Measurements from ENCODE around the gene EPS15.
A peak's percentile ranks its signal among the peaks of the same experiment; 100 is the strongest.
"Not testable (repeated sequence)": the region's sequence is repeated elsewhere in the genome, so short reads cannot be mapped to it uniquely, and the experiment has no call there.

Gene EPS15

DNA sequence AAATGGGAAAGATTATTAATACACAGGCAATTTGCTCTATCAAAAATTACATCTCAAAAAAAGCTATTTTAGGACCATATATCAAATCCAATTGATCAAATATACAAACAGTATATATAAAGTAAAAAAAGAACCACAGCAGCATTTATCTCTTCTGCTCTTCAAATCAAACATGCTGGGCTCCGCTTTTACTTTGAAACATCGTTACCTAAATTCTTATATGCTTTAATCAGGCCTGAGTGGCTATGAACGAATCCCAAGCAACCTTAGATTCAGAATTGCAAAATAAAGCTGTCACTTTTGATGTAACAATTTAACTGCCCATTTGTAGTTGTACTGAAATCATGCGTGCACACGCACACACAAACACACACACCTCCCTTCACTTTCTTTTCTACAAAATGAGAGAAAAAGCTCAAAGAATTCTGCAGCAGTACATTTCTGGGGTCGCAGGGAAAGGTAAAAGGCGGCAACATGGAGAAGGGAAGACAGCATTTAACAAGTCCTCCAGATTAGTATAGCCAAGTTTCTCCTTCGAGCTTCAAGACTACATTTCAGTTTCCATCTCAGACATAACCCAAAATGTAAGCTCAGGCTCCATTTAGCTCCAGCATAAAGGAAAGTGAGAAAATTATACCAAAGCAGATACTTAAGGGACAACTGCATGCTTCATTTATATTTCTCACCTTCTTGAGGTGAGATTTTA, 96.5 kb downstream of the EPS15 start:
- DNase-seq, result no peak

- no peak for DNase-seq
Measured at GRCh38 chr1:51421964-51422363, 97.1 kb downstream of the EPS15 start.

DNA sequence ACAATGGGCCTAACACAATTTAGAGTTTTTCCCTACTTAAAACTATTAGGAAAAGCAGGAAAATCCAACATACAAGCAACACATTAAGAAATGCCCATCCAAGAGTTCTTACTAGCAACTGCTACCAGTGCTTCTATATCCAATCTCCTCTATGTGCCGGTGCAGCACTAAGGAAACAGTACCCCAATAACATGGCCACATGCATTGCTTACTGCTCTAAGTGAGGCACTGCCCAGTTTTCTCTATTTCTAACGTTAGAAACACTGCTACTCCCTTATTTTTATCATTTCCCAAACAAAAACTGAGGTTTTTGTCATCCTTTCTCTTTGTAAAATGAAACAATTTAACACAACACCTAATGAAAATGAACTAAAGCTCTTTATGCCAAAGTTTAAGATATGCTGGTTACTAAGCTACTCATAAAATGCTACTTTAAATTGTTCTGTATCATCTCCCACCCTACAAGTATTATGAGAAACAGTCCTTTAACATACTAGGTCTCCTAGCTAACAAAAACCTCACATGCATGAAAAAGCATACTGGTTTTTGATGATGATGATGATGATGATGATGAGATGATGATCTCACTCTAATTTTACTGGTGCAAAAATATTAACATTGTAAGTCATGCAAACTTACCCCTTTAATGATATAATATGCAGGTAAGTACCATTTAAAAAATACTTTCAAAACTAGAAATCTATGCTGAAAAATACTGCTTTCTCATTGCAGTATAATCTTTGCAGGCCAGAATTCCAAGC, 98.0 kb downstream of the EPS15 start:
- no peak for DNase-seq

GRCh38 chr1:51418384-51418959, 100.6 kb downstream of the EPS15 start:
- DNase-seq, result no peak

DNA sequence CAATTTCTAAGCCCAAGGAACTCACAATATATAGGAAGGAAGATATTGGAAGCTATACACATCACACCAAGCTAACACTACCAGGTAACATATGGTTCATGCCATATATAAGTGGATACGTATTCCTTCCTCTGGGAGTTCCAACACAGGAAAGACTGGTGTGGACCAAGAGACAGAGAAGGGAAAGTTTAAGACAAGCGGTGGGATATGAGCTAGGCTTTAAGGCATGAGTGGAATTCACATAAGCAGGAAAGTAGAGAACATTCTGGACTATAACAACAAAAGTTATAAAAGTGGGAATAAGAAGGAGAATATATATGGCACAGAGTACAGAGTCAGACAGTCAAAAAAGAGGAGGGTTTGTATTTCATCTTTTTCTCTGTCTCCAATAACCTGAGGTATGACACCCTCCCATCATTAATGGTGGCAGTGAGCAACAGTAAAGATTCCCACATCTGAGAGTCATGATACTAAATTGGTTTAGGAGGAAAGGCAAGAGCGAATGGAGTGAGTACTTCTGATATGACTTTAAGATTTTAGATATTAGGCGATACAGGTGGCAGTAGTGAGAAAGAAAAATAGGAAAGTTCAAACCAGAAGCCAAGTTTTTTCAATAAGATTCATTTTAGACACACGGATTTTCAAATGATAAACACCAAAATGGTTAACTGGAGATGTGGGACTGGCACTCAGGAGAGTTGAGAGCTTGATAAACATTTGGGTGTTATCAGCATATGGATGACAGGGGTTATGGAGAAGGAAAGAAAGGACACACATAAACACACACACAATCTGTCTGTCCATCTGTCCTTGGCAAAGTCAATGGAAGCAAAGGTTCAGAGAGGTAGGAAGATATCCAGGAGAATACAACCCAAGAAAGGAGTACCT, 101.3 kb downstream of the EPS15 start:
- DNase-seq, result no peak

DNA sequence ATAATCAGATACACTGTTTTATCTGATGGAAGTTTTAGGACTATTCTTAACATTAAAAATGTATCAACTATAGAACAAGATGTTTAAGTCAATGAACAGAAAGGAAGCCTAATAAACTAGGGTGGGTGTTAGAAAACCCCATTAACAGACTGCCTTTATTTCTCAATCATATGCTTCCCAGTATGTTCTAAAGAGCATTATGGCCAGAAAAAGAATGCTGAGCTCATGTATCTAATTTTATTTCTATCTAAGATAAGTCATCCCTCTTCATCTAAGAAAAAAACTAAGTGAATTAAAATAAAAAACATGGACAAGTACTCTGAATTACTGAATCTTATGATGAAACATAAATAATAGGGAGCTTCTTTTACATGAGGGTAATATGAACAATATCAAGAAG, 102.2 kb downstream of the EPS15 start:
- DNase-seq, result no peak

- peak in 1 of 2 donors; percentile 7 for DNase-seq
Measured at GRCh38 chr1:51415963-51416362, 103.1 kb downstream of the EPS15 start.

DNA sequence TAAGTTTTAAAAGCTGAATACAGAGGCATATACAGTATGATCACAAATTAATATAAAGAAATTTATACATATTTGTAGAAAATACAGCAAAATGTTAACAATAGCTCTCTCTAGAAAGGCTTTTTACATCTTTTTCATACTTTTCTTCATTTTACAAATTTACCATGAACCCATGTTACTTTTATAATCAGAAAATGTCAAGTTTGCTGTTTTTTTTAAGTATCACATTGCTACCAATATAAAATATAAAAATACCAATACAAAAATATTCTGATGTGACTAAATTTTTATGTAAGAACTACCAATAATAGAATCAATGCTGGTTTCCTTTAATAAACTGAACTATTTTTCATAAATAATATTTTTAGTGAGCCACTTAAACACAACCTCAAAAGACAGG, 104.3 kb downstream of the EPS15 start:
- no peak for DNase-seq

- not testable (repeated sequence) for DNase-seq
Measured at GRCh38 chr1:51411820-51412219, 107.2 kb downstream of the EPS15 start.

DNA sequence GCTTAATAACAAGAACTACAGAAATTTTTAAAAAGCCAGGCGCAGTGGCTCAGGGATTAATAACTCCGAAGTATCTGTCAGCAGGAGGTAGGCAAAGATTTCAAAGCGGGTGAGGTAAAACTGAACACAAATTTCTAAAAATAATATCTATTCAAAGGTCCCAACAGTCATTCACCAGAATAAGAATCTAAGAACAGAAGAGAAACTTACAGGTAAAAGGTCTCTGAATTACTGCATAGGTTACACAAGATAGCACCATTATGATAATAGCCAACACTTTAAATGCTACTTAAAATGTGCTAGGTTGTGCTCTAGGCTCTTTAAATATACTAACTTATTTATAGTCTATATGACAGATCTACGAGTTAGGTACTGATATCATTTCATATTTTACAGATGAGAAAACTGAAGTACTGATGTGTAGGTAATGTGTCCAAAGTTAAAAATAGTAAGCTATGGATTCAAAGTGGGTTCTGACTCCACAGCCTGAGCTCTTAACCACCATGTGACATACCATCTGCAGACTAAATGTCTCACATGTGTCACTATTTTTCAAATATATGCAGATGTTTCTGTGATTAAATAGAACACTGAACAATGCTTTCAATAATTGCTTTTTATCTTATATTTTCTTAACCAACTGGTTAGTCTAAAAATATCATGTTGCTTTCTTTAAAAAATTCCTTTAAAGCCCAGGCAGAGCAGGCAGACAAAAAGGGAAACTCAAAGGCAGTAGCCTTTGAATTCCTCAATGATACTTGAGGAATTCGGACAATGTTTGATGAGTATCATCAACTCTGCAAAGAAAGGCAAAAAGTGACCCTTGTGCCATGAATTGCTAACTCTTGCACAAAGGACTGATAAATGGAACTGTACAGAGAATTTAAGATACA, 108.3 kb downstream of the EPS15 start:
- no peak for DNase-seq

GRCh38 chr1:51409755-51410541, 109.1 kb downstream of the EPS15 start:
- not testable (repeated sequence) for DNase-seq

GRCh38 chr1:51392241-51392640, 126.8 kb downstream of the EPS15 start:
- no peak for DNase-seq

GRCh38 chr1:51390641-51391040, 128.4 kb downstream of the EPS15 start:
- DNase-seq, result not testable (repeated sequence)

DNA sequence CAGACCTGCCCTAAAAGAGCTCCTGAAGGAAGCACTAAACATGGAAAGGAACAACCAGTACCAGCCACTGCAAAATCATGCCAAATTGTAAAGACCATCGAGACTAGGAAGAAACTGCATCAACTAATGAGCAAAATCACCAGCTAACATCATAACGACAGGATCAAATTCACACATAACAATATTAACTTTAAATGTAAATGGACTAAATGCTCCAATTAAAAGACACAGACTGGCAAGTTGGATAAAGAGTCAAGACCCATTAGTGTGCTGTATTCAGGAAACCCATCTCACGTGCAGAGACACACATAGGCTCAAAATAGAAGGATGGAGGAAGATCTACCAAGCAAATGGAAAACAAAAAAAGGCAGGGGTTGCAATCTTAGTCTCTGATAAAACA, 131.8 kb downstream of the EPS15 start:
- not testable (repeated sequence) for DNase-seq

GRCh38 chr1:51386259-51386658, 132.8 kb downstream of the EPS15 start:
- DNase-seq, result not testable (repeated sequence)

DNA sequence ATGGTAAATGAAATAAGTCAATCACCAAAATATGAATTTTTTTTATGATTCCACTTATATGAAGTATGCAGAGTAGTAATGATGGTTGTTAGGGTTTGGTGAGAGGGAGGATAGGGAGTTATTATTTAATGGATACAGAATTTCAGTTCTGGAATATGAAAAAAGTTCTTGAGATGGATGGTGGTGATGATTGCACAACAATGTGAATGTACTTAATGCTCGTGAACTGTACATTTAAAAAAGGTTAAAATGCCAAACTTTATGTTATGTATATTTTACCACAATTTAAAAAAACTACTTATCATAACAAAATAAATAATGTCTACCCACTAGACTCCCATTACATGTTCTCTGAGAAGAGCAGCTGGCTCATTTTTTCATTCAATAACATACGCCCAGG, 133.3 kb downstream of the EPS15 start:
- DNase-seq, result no peak

- DNase-seq, result no peak
Measured at GRCh38 chr1:51381964-51382363, 137.1 kb downstream of the EPS15 start.

DNA sequence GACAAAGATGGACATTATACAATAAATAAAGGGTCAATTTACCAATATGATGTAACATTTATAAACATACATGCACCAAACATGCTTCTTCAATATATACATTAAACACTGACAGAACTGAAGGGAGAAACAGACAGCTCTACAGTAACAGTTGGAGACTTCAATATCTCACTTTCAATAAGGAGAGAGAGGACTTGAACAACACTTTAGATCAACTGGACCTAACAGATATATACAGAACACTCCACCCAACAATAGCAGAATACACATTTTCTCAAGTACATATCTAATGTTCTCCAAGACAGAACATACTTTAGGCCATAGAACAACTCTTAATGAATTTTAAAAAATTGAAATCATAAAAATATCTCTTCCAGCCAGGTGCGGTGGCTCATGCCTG, 138.1 kb downstream of the EPS15 start:
- no peak for DNase-seq

DNA sequence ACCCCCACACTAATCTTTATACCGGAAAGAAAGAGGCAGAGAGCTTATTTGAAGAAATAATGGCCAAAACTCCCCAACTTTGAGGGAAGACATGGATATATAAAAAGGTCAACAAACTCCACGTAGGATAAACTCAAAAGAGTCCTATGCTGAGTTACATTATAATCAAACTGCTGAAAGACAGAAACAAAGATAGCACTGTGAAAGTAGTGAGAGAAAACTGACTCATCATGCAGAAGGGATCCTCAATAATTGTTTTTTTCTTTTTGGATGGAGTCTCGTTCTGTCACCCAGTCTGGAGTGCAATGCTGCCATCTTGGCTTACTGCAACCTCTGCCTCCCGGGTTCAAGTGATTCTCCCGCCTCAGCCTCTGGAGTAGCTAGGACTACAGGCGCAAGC, 140.2 kb downstream of the EPS15 start:
- no peak for DNase-seq

DNA sequence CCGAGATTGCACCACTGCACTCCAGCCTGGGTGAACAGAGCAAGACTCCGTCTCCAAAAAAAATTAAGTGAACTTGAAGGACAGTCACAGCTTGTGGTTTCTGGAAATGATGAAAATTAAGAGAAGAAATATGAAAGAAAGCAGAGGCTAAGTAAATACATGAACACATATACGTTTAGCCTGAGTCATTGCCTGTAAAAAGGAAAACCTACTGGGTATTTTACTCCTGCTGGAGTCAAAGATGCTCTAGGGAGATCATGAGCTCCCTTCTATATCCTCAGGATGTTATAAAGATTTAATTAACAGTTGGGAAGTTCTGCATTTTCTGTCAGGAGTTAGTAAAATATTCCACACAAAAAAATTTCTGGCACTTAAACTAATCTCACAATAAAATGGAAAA, 145.2 kb downstream of the EPS15 start:
- no peak for DNase-seq

DNA sequence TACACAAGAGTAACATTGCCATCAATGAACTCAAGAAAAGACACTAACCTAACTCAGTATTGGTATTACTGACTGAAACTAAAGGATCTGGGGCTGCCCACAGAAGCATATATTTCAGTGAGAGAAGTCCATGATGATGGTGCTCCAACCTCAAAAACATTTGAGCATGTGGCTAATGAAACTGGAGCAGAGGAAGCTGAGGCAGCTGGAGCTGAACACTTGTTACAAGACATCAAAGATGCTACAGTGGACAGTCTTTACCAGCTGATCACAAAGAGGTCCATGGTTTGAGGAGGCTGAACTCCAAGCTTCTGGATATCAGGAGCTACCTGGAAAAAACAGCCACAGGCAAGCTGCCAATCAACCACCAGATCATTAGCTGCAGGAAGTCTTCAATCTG, 146.5 kb downstream of the EPS15 start:
- no peak for DNase-seq

Data from bone marrow (tissue), 2 donors.